ENCODE results near the gene GPR84. TPM values are rescaled to one million over a fixed set of nuclear protein-coding genes. Genes with fewer than 3 reads are reported as not detected.
A peak's percentile ranks its signal among the peaks of the same experiment; 100 is the strongest.

The GPR84 gene
- total and polyA plus RNA-seq, 9 of the 15 experiments (the other 6 are each of a cell fraction or from before 2014, with no cell fraction given), result 0.07 to 0.18 (median 0.11) TPM; not detected in 5

GRCh38 chr12:54405106-54405505, 40.8 kb upstream of the GPR84 start:
- Histone ChIP-seq H4K20me1 (replicated peaks; ENCODE audit: control insufficient read depth, insufficient read depth, low read length) (peaks cover 5% of the 10 kb centered on the region), H3K27me3 (ENCODE audit: control insufficient read depth in 2 of 2, insufficient read depth in 2 of 2, low read length in 2 of 2) (no peaks in the 10 kb centered on the region), H2AFZ (ENCODE audit: low read depth, low read length) (no peak overlapping the region), H3K9ac (ENCODE audit: insufficient read depth in 1 of 2, low read depth in 2 of 2, low read length in 2 of 2) (no peak overlapping the region), H3K4me1 (replicated peaks in 1 of 2; ENCODE audit: control insufficient read depth in 2 of 2, insufficient read depth in 2 of 2, low read length in 2 of 2) (peaks cover 0 to 3% of the 10 kb centered on the region in 2 experiments; a peak in 1 of 5 replicates), H3K36me3 (ENCODE audit: control insufficient read depth, insufficient read depth, low read length) (peaks cover 99% of the 10 kb centered on the region), H3K27ac (ENCODE audit: extremely low read depth, low read depth, low read length) (no peak overlapping the region), H3K9me1 (ENCODE audit: control insufficient read depth, insufficient read depth, low read length) (peaks cover 5% of the 10 kb centered on the region), H3K4me2 (ENCODE audit: insufficient read depth, low read length) (no peak overlapping the region), H3K9me3 (replicated peaks; ENCODE audit: control insufficient read depth, insufficient read depth, low read depth, low read length) (no peaks in the 10 kb centered on the region), H3K4me3 (no peak overlapping the region), H3K79me2 (ENCODE audit: control insufficient read depth, insufficient read depth, low read length) (no peaks in the 10 kb centered on the region; the same call in 2 of the 3 replicates)
- ChIA-PET CTCF (ENCODE audit: low intra/inter-chr PET ratio) (interaction anchor here (2.3 kb wide), 1 partner anchor 34 kb away, joined by 10 read pairs; no protein-coding TSS in a partner anchor), POLR2A (interaction anchor here (1.7 kb wide), 1 partner anchor 15 kb away, joined by 8 read pairs; the partner anchor contains the start of gene ITGA5)
- no peak for TF ChIP-seq HIVEP1 (CRISPR knock-in tag; IDR thresholded peaks at IDR 0.05)
- TF ChIP-seq POLR2G (IDR thresholded peaks at IDR 0.05; ENCODE audit: low read depth, low read length), result peak; percentile 66
- TF ChIP-seq RBFOX2 (IDR thresholded peaks at IDR 0.05; ENCODE audit: low read depth, low read length), result peak; percentile 59
- TF ChIP-seq ZNF133 (CRISPR knock-in tag; IDR thresholded peaks at IDR 0.05), result no peak
- no peak for TF ChIP-seq POLR2B (IDR thresholded peaks at IDR 0.05; ENCODE audit: low read depth, partially characterized antibody)
- no TSS peak for BruUV-seq (replicated peaks)
- intact Hi-C loops (cut with micrococcal nuclease) (no loop called here), in situ Hi-C loops (cut with MboI) (no loop called here)
- ATAC-seq, result no peak
- FAIRE-seq, result no peak
- 76% methylated on average over 9 of the region's 10 CpGs for WGBS (ENCODE audit: insufficient coverage, low coverage, missing lambda C conversion rate)
- no peak for DNase-seq (ENCODE audit: extremely low read depth in 1 of 4, low spot score in 3 of 4)

All from K562 (cell line).